KMS-11 (cell line): ENCODE results near the gene ATG2B.

ENCODE experiments used
- H2AFZ ChIP-seq: fragments of 200-600 bp; sonication (generic); 2 replicates; pipeline ENCODE4 v1.6.1; 2016; ENCODE audit warnings: antibody characterized with exemption, mixed run types, low read depth
- H3K27ac ChIP-seq: fragments of 200-600 bp; sonication (generic); 2 replicates; pipeline ENCODE4 v1.6.1; 2016; ENCODE audit warnings: mild to moderate bottlenecking, mixed run types
- H3K27me3 ChIP-seq: fragments of 200-600 bp; sonication (generic); 2 replicates; pipeline ENCODE4 v1.6.1; 2017; ENCODE audit warnings: mild to moderate bottlenecking, low read depth, mixed run types, moderate library complexity; ENCODE audit not compliant: insufficient read depth
- H3K36me3 ChIP-seq: fragments of 200-600 bp; sonication (generic); 2 replicates; pipeline ENCODE4 v1.6.1; 2017; ENCODE audit warnings: mild to moderate bottlenecking, mixed run types; ENCODE audit not compliant: insufficient read depth
- H3K4me1 ChIP-seq: fragments of 200-600 bp; sonication (generic); 2 replicates; pipeline ENCODE4 v1.6.1; 2016; ENCODE audit warnings: mild to moderate bottlenecking, low read depth, mixed run types; ENCODE audit not compliant: poor library complexity, severe bottlenecking
- H3K4me2 ChIP-seq: fragments of 200-600 bp; sonication (generic); 2 replicates; pipeline ENCODE4 v1.7.0; 2016; ENCODE audit warnings: mild to moderate bottlenecking, mixed run types
- H3K4me3 ChIP-seq: fragments of 200-600 bp; sonication (generic); IDR thresholded peaks from 2 replicates; pipeline ENCODE4 v1.6.1; 2017; ENCODE audit warnings: low read depth, low read length, mixed read lengths; ENCODE audit not compliant: insufficient read depth
- H3K79me2 ChIP-seq: fragments of 200-600 bp; sonication (generic); 2 replicates; pipeline ENCODE4 v1.6.1; 2016; ENCODE audit warnings: low read depth, mixed run types; ENCODE audit not compliant: insufficient read depth
- H3K9ac ChIP-seq: fragments of 200-600 bp; sonication (generic); 2 replicates; pipeline ENCODE4 v1.6.1; 2016; ENCODE audit warnings: mild to moderate bottlenecking, mixed run types
- H4K20me1 ChIP-seq: fragments of 200-600 bp; sonication (generic); 2 replicates; pipeline ENCODE4 v1.6.1; 2016; ENCODE audit warnings: mild to moderate bottlenecking, mixed run types; ENCODE audit not compliant: insufficient read depth
- CTCF ChIP-seq: fragments of 200-600 bp; sonication (generic); conservative IDR thresholded peaks from 2 replicates; pipeline ENCODE4 v1.6.1; 2017; ENCODE audit warnings: low read depth, mild to moderate bottlenecking, antibody characterized with exemption, low read length, moderate library complexity, mixed read lengths

Gene ATG2B

GRCh38 chr14:96254687-96255086, 108.5 kb downstream of the ATG2B start:
- Histone ChIP-seq H3K4me3 (no peak overlapping the region), H3K4me1 (no peaks in the 10 kb centered on the region), H3K79me2 (no peaks in the 10 kb centered on the region), H3K4me2 (no peak overlapping the region), H3K9ac (no peak overlapping the region), H3K27ac (no peak overlapping the region), H2AFZ (no peak overlapping the region), H3K27me3 (no peaks in the 10 kb centered on the region), H4K20me1 (no peaks in the 10 kb centered on the region), H3K36me3 (no peaks in the 10 kb centered on the region)
- no peak for TF ChIP-seq CTCF

GRCh38 chr14:96252999-96253539, 110.1 kb downstream of the ATG2B start:
- no peak for TF ChIP-seq CTCF
- Histone ChIP-seq H3K79me2 (no peaks in the 10 kb centered on the region), H3K4me3 (no peak overlapping the region), H3K4me1 (no peaks in the 10 kb centered on the region), H3K36me3 (no peaks in the 10 kb centered on the region), H2AFZ (no peak overlapping the region), H3K9ac (no peak overlapping the region), H3K4me2 (no peak overlapping the region), H3K27ac (no peak overlapping the region), H3K27me3 (no peaks in the 10 kb centered on the region), H4K20me1 (no peaks in the 10 kb centered on the region)

GRCh38 chr14:96252323-96252998, 110.7 kb downstream of the ATG2B start:
- Histone ChIP-seq H3K4me1 (no peaks in the 10 kb centered on the region), H3K36me3 (no peaks in the 10 kb centered on the region), H3K4me3 (no peak overlapping the region), H3K9ac (no peak overlapping the region), H2AFZ (no peak overlapping the region), H3K27ac (no peak overlapping the region), H3K4me2 (no peak overlapping the region), H4K20me1 (no peaks in the 10 kb centered on the region), H3K79me2 (no peaks in the 10 kb centered on the region), H3K27me3 (no peaks in the 10 kb centered on the region)
- no peak for TF ChIP-seq CTCF

GRCh38 chr14:96251656-96252155, 111.4 kb downstream of the ATG2B start:
- no peak overlapping the region for H3K27ac ChIP-seq
- no peaks in the 10 kb centered on the region for H3K36me3 ChIP-seq
- no peak for TF ChIP-seq CTCF
- H3K4me2 ChIP-seq = no peak overlapping the region
- no peaks in the 10 kb centered on the region for H3K4me1 ChIP-seq
- no peak overlapping the region for H2AFZ ChIP-seq
- no peaks in the 10 kb centered on the region for H3K27me3 ChIP-seq
- no peaks in the 10 kb centered on the region for H4K20me1 ChIP-seq
- H3K9ac ChIP-seq = no peak overlapping the region
- H3K79me2 ChIP-seq = no peaks in the 10 kb centered on the region
- no peak overlapping the region for H3K4me3 ChIP-seq
